Osteoblast (primary cell): Measurements from ENCODE around the gene TAF3. TPM values are rescaled to one million over a fixed set of nuclear protein-coding genes. Genes with fewer than 3 reads are reported as not detected.
A peak's percentile ranks its signal among the peaks of the same experiment; 100 is the strongest.

Experiments used
- DNase-seq: peaks from one replicate; pipeline ENCODE4 v3.0.0; 2011; ENCODE audit warnings: low spot score, mixed read lengths; ENCODE audit not compliant: insufficient read length; ENCODE audit errors: missing footprints
- H2AFZ ChIP-seq: 2 replicates; pipeline ENCODE4 v1.6.0; 2011; ENCODE audit warnings: mild to moderate bottlenecking, low read length
- H3K27ac ChIP-seq: 2 replicates; pipeline ENCODE4 v1.5.1; 2011; ENCODE audit warnings: mild to moderate bottlenecking, low read depth, low read length, moderate library complexity
- H3K27me3 ChIP-seq: 2 replicates; pipeline ENCODE4 v1.6.0; 2012; ENCODE audit warnings: mild to moderate bottlenecking, control low read depth, inconsistent platforms, low read length, moderate library complexity; ENCODE audit not compliant: insufficient read depth
- H3K36me3 ChIP-seq: 2 replicates; pipeline ENCODE4 v1.5.1; 2011; ENCODE audit warnings: mild to moderate bottlenecking, low read length, control low read depth, moderate library complexity; ENCODE audit not compliant: insufficient read depth
- H3K4me1 ChIP-seq: 2 replicates; pipeline ENCODE4 v1.5.1; 2011; ENCODE audit warnings: mild to moderate bottlenecking, low read length, control low read depth, moderate library complexity; ENCODE audit not compliant: insufficient read depth
- H3K4me2 ChIP-seq: 2 replicates; pipeline ENCODE4 v1.6.0; 2011; ENCODE audit warnings: mild to moderate bottlenecking, low read length; ENCODE audit not compliant: insufficient read depth
- H3K4me3 ChIP-seq: fragments of 200-600 bp; sonication (generic); 3 replicates; pipeline ENCODE4 v1.5.1; 2012; ENCODE audit warnings: mild to moderate bottlenecking, low read length, inconsistent platforms; ENCODE audit not compliant: insufficient read depth
- H3K79me2 ChIP-seq: 2 replicates; pipeline ENCODE4 v1.6.0; 2012; ENCODE audit warnings: mild to moderate bottlenecking, low read length, control low read depth, inconsistent platforms; ENCODE audit not compliant: insufficient read depth
- H3K9me3 ChIP-seq: 2 replicates; pipeline ENCODE4 v1.5.1; 2011; ENCODE audit warnings: low read depth, low read length, control low read depth
- H4K20me1 ChIP-seq: 2 replicates; pipeline ENCODE4 v1.6.0; 2012; ENCODE audit warnings: mild to moderate bottlenecking, low read length, control low read depth; ENCODE audit not compliant: insufficient read depth
- CTCF ChIP-seq: IDR thresholded peaks from 2 replicates; pipeline ENCODE4 v1.5.1; 2011; ENCODE audit warnings: mild to moderate bottlenecking, low read depth, low read length, moderate library complexity; ENCODE audit errors: extremely low read depth
- total RNA-seq: library from RNA; depleted of rRNA; stranded (reverse); fragments of >200 nt; gene quantifications from 2 replicates; pipeline ENCODE4 v1.2.3, GENCODE V29; 2012

The TAF3 gene
- total RNA-seq, 1 donor = 2.2 TPM

- no peak overlapping the region for H2AFZ ChIP-seq
- no peak for TF ChIP-seq CTCF
- H3K27ac ChIP-seq = no peak overlapping the region
Observed at GRCh38 chr10:8053446-8054243, 235.3 kb downstream of the TAF3 start.

GRCh38 chr10:8054244-8054493, 235.9 kb downstream of the TAF3 start:
- H2AFZ ChIP-seq = no peak overlapping the region
- no peaks in the 10 kb centered on the region for H3K9me3 ChIP-seq
- H3K4me3 ChIP-seq = peak overlapping the region; percentile 54
- H4K20me1 ChIP-seq = no peaks in the 10 kb centered on the region
- no peak for TF ChIP-seq CTCF
- peaks cover 76% of the 10 kb centered on the region for H3K27me3 ChIP-seq
- peaks cover 6% of the 10 kb centered on the region for H3K4me1 ChIP-seq
- peak; percentile 92 for DNase-seq
- H3K27ac ChIP-seq = no peak overlapping the region
- H3K4me2 ChIP-seq = peak overlapping the region; percentile 77
- no peaks in the 10 kb centered on the region for H3K36me3 ChIP-seq
- no peaks in the 10 kb centered on the region for H3K79me2 ChIP-seq

More at GRCh38 chr10:8053446-8054243, 235.3 kb downstream of the TAF3 start:
- peak; percentile 99 for DNase-seq
- no peaks in the 10 kb centered on the region for H3K79me2 ChIP-seq
- no peaks in the 10 kb centered on the region for H3K9me3 ChIP-seq
- no peaks in the 10 kb centered on the region for H3K36me3 ChIP-seq
- H3K4me2 ChIP-seq = peak overlapping the region; percentile 77
- peaks cover 6% of the 10 kb centered on the region for H3K4me1 ChIP-seq
- peak overlapping the region; percentile 54 for H3K4me3 ChIP-seq
- H3K27me3 ChIP-seq = peaks cover 79% of the 10 kb centered on the region
- no peaks in the 10 kb centered on the region for H4K20me1 ChIP-seq

- TF ChIP-seq CTCF = no peak
- peaks cover 75% of the 10 kb centered on the region for H3K27me3 ChIP-seq
- H3K79me2 ChIP-seq = no peaks in the 10 kb centered on the region
- no peak within 1 kb of the TSS for H2AFZ ChIP-seq
- peak; percentile 90 for DNase-seq
- no peaks in the 10 kb centered on the region for H4K20me1 ChIP-seq
- H3K4me3 ChIP-seq = peak within 1 kb of the TSS; percentile 54
- peaks cover 6% of the 10 kb centered on the region for H3K4me1 ChIP-seq
- H3K4me2 ChIP-seq = peak within 1 kb of the TSS; percentile 77
- no peak within 1 kb of the TSS for H3K27ac ChIP-seq
- H3K9me3 ChIP-seq = no peaks in the 10 kb centered on the region
- no peaks in the 10 kb centered on the region for H3K36me3 ChIP-seq
Observed at GRCh38 chr10:8054494-8055407, 236.4 kb downstream of the TAF3 start, which contains the start of gene GATA3. TSS of gene GATA3 (plus strand) at chr10:8054688. CDS start at chr10:8055656, 968 bp downstream.
